Trophoblast cell (in vitro differentiated cells and primary cell): ENCODE measurements around the gene RAB3C.

Source experiments
- DNase-seq, 2 donors: peaks; one replicate each; pipeline ENCODE4 v3.0.0-alpha.2; 2016
- H2AFZ ChIP-seq: 2 replicates; pipeline ENCODE4 v1.6.1; 2013; ENCODE audit warnings: low read length, moderate library complexity, mild to moderate bottlenecking; ENCODE audit not compliant: insufficient read depth, poor library complexity
- H2AK5ac ChIP-seq: 2 replicates; pipeline ENCODE4 v1.6.1; 2013; ENCODE audit warnings: mild to moderate bottlenecking, low read length
- H2BK120ac ChIP-seq: 2 replicates; pipeline ENCODE4 v1.6.1; 2013; ENCODE audit warnings: low read length, mild to moderate bottlenecking, moderate library complexity; ENCODE audit not compliant: insufficient read depth, poor library complexity
- H2BK12ac ChIP-seq: 2 replicates; pipeline ENCODE4 v1.6.1; 2013; ENCODE audit warnings: mild to moderate bottlenecking, low read length, moderate library complexity
- H2BK5ac ChIP-seq: 2 replicates; pipeline ENCODE4 v1.6.1; 2013; ENCODE audit warnings: low read length, low read depth, moderate library complexity, mild to moderate bottlenecking; ENCODE audit not compliant: poor library complexity
- H3K14ac ChIP-seq: 2 replicates; pipeline ENCODE4 v1.6.1; 2013; ENCODE audit warnings: mild to moderate bottlenecking, low read length
- H3K18ac ChIP-seq: 2 replicates; pipeline ENCODE4 v1.6.1; 2013; ENCODE audit warnings: mild to moderate bottlenecking, low read length
- H3K23ac ChIP-seq: 2 replicates; pipeline ENCODE4 v1.6.1; 2013; ENCODE audit warnings: low read length
- H3K27ac ChIP-seq: 2 replicates; pipeline ENCODE4 v1.5.1; 2013; ENCODE audit warnings: low read depth, mild to moderate bottlenecking, inconsistent platforms, low read length, moderate library complexity
- H3K27me3 ChIP-seq: 2 replicates; pipeline ENCODE4 v1.6.1; 2013; ENCODE audit warnings: inconsistent platforms, mild to moderate bottlenecking, low read length, moderate library complexity; ENCODE audit not compliant: insufficient read depth
- H3K36me3 ChIP-seq, 2 experiments: 1 replicate in 1 of 2; 2 replicates in 1 of 2; pipeline ENCODE4 v1.6.1; 2013; ENCODE audit warnings: low read length in 2 of 2, mild to moderate bottlenecking in 2 of 2, moderate library complexity in 1 of 2; ENCODE audit not compliant: insufficient read depth in 2 of 2, control insufficient read depth in 1 of 2
- H3K4ac ChIP-seq: 2 replicates; pipeline ENCODE4 v1.6.1; 2013; ENCODE audit warnings: low read depth, mild to moderate bottlenecking, low read length, moderate library complexity
- H3K4me1 ChIP-seq, 2 experiments: 1 replicate in 1 of 2; 2 replicates in 1 of 2; pipeline ENCODE4 v1.6.1; 2013; ENCODE audit warnings: low read length in 2 of 2, mild to moderate bottlenecking in 2 of 2, moderate library complexity in 1 of 2; ENCODE audit not compliant: insufficient read depth in 2 of 2, control insufficient read depth in 1 of 2
- H3K4me2 ChIP-seq: 2 replicates; pipeline ENCODE4 v1.6.1; 2013; ENCODE audit warnings: inconsistent platforms, mild to moderate bottlenecking, low read length, moderate library complexity
- H3K4me3 ChIP-seq: 2 replicates; pipeline ENCODE4 v1.5.1; 2013; ENCODE audit warnings: mild to moderate bottlenecking, low read depth, low read length, inconsistent platforms
- H3K79me1 ChIP-seq: one replicate; pipeline ENCODE4 v1.6.1; 2013; ENCODE audit warnings: low read length
- H3K79me2 ChIP-seq: 2 replicates; pipeline ENCODE4 v1.6.1; 2013; ENCODE audit warnings: low read length, mild to moderate bottlenecking; ENCODE audit not compliant: control insufficient read depth, insufficient read depth, poor library complexity
- H3K9ac ChIP-seq: 2 replicates; pipeline ENCODE4 v1.6.1; 2013; ENCODE audit warnings: mild to moderate bottlenecking, low read length
- H3K9me3 ChIP-seq: 2 replicates; pipeline ENCODE4 v1.6.1; 2013; ENCODE audit warnings: low read depth, mild to moderate bottlenecking, control low read depth, inconsistent platforms, low read length; ENCODE audit not compliant: insufficient read depth
- H4K12ac ChIP-seq: 2 replicates; pipeline ENCODE4 v1.6.1; 2013; ENCODE audit warnings: low read depth, mild to moderate bottlenecking, low read length, moderate library complexity
- H4K8ac ChIP-seq: 2 replicates; pipeline ENCODE4 v1.6.1; 2013; ENCODE audit warnings: low read depth, mild to moderate bottlenecking, low read length, moderate library complexity
- H4K91ac ChIP-seq: one replicate; pipeline ENCODE4 v1.6.1; 2013; ENCODE audit warnings: low read depth, mild to moderate bottlenecking, low read length, moderate library complexity
- WGBS: extraction: QIAGEN DNeasy Blood & Tissue Kit; methylation state at CpG from one replicate; pipeline ENCODE4 v1.1.7; 2013; ENCODE audit warnings: missing lambda C conversion rate; ENCODE audit not compliant: insufficient read length, insufficient coverage; ENCODE audit errors: extremely low coverage; 5-methylcytosine and 5-hydroxymethylcytosine counted together

Gene RAB3C

GRCh38 chr5:58804291-58804690 is 221.4 kb downstream of the RAB3C start:
- Histone ChIP-seq H2BK12ac (no peak overlapping the region), H3K9me3 (no peaks in the 10 kb centered on the region), H3K79me2 (no peaks in the 10 kb centered on the region), H3K4me3 (no peak overlapping the region), H2AK5ac (no peak overlapping the region), H3K9ac (no peak overlapping the region), H3K18ac (no peak overlapping the region), H3K23ac (no peak overlapping the region), H2BK5ac (no peak overlapping the region), H3K79me1 (no peaks in the 10 kb centered on the region), H2BK120ac (no peak overlapping the region), H4K8ac (no peak overlapping the region), H4K12ac (no peak overlapping the region), H3K4me2 (no peak overlapping the region), H4K91ac (no peak overlapping the region), H3K36me3 (no peaks in the 10 kb centered on the region), H3K14ac (no peak overlapping the region), H2AFZ (no peak overlapping the region), H3K4ac (no peak overlapping the region), H3K27ac (no peak overlapping the region), H3K4me1 (no peaks in the 10 kb centered on the region), H3K27me3 (no peaks in the 10 kb centered on the region)
- DNase-seq, result no peak

DNA sequence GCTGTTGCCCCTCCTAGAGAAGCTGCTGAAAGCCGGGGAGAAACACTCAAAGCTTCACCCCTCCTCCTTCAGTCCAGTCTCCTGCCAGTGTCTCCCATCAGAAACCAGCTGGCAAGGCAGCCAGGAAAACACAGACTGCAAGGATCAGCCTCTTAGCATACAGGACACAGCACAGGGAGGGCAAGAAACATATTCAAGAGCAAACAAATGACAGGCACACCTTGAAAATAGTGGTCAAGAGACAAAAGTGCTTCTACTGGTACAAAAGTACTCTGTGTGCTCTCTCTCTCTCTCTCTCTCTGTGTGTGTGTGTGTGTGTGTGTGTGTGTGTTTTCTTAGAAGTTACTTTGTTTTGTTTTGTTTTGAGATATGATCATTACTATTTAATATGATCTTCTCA is 227.2 kb downstream of the RAB3C start:
- no peak overlapping the region for H3K27ac ChIP-seq
- H3K4me3 ChIP-seq, result no peak overlapping the region
- no peak overlapping the region for H3K18ac ChIP-seq
- no peak for DNase-seq
- H2AK5ac ChIP-seq, result no peak overlapping the region
- no peak overlapping the region for H2BK5ac ChIP-seq
- no CpG with 5 or more reads among the region's 1 CpG for WGBS
- H2AFZ ChIP-seq, result no peak overlapping the region
- no peaks in the 10 kb centered on the region for H3K27me3 ChIP-seq
- no peak overlapping the region for H3K23ac ChIP-seq
- H3K14ac ChIP-seq, result no peak overlapping the region
- no peaks in the 10 kb centered on the region for H3K9me3 ChIP-seq
- H4K12ac ChIP-seq, result no peak overlapping the region
- H3K79me1 ChIP-seq, result no peaks in the 10 kb centered on the region
- no peaks in the 10 kb centered on the region for H3K36me3 ChIP-seq
- no peak overlapping the region for H4K8ac ChIP-seq
- H3K79me2 ChIP-seq, result no peaks in the 10 kb centered on the region
- H2BK120ac ChIP-seq, result no peak overlapping the region
- no peak overlapping the region for H3K9ac ChIP-seq
- no peaks in the 10 kb centered on the region for H3K4me1 ChIP-seq
- no peak overlapping the region for H2BK12ac ChIP-seq
- no peak overlapping the region for H3K4ac ChIP-seq
- H4K91ac ChIP-seq, result no peak overlapping the region
- H3K4me2 ChIP-seq, result no peak overlapping the region

DNA sequence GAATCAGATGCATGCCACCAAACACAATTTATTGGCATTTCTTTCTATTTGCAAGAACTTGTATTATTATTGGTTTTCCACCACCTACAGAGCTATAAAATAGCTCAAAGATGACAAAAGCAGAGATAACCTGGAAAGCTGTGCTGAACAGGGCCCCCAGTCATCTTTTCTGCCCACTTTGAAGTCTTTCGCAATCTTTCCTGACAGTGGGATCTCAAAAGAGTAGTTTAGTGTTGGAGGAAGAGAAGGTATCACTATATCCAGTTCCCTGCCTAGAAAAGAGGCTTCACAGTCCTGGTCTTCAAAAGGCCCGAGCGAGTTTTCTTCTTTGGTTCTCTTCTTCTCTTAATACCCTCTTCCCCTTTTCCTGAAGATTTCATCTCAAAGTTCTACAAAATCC is 231.0 kb downstream of the RAB3C start:
- no peaks in the 10 kb centered on the region for H3K9me3 ChIP-seq
- no peak overlapping the region for H3K4ac ChIP-seq
- no peak overlapping the region for H2AFZ ChIP-seq
- no peaks in the 10 kb centered on the region for H3K4me1 ChIP-seq
- H3K27me3 ChIP-seq, result no peaks in the 10 kb centered on the region
- no peaks in the 10 kb centered on the region for H3K36me3 ChIP-seq
- H3K23ac ChIP-seq, result no peak overlapping the region
- no peak overlapping the region for H3K18ac ChIP-seq
- H3K4me2 ChIP-seq, result no peak overlapping the region
- DNase-seq, result no peak
- no peak overlapping the region for H3K14ac ChIP-seq
- no CpG with 5 or more reads among the region's 3 CpGs for WGBS
- no peak overlapping the region for H2BK120ac ChIP-seq
- H3K27ac ChIP-seq, result no peak overlapping the region
- no peaks in the 10 kb centered on the region for H3K79me1 ChIP-seq
- no peak overlapping the region for H2BK12ac ChIP-seq
- no peak overlapping the region for H3K4me3 ChIP-seq
- no peak overlapping the region for H3K9ac ChIP-seq
- H4K91ac ChIP-seq, result no peak overlapping the region
- H2BK5ac ChIP-seq, result no peak overlapping the region
- no peak overlapping the region for H4K12ac ChIP-seq
- H3K79me2 ChIP-seq, result no peaks in the 10 kb centered on the region
- H2AK5ac ChIP-seq, result no peak overlapping the region
- H4K8ac ChIP-seq, result no peak overlapping the region

DNA sequence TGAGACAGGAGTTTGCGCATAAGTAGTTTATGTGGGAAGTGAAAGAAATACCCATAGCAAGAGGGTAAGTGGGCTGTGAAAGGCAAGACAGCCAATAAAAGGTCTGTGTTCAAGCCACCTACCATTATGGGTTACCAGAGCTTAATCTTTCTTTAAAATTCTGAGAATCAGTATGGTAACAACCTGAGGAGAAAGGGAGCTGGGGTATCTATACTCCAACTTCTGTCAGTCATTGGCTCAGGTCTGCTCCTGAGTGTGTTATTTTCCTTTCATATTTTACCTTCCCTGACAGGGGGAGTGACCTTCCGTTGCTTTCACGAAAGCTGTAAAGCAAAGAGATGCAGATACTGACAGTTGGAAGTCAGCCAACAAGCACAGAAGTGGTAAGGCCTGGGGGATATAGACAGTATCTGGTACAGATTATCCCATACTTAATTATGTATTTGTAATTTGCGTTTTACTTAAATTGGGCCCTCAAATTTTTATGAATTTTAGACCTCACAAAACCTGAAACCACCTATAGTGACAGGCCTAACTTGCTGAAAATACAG is 233.4 kb downstream of the RAB3C start:
- Histone ChIP-seq H3K79me1 (no peaks in the 10 kb centered on the region), H3K79me2 (no peaks in the 10 kb centered on the region), H3K23ac (no peak overlapping the region), H2BK120ac (no peak overlapping the region), H3K36me3 (no peaks in the 10 kb centered on the region), H4K12ac (no peak overlapping the region), H3K4me3 (no peak overlapping the region), H4K8ac (no peak overlapping the region), H2BK12ac (no peak overlapping the region), H3K27ac (no peak overlapping the region), H3K27me3 (no peaks in the 10 kb centered on the region), H4K91ac (no peak overlapping the region), H3K9ac (no peak overlapping the region), H3K4me1 (no peaks in the 10 kb centered on the region), H3K14ac (no peak overlapping the region), H3K4ac (no peak overlapping the region), H3K18ac (no peak overlapping the region), H2AFZ (no peak overlapping the region), H2AK5ac (no peak overlapping the region), H2BK5ac (no peak overlapping the region), H3K4me2 (no peak overlapping the region), H3K9me3 (no peaks in the 10 kb centered on the region)
- no peak for DNase-seq
- no CpG with 5 or more reads among the region's 4 CpGs for whole genome bisulfite sequencing
